ENCODE measurements around the gene CAAP1. TPM values are rescaled to one million over a fixed set of nuclear protein-coding genes. Genes with fewer than 3 reads are reported as not detected.

Gene CAAP1, protein sequence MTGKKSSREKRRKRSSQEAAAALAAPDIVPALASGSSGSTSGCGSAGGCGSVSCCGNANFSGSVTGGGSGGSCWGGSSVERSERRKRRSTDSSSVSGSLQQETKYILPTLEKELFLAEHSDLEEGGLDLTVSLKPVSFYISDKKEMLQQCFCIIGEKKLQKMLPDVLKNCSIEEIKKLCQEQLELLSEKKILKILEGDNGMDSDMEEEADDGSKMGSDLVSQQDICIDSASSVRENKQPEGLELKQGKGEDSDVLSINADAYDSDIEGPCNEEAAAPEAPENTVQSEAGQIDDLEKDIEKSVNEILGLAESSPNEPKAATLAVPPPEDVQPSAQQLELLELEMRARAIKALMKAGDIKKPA
- total RNA-seq (ENCODE audit: low replicate concordance) = 19.0 and 50.9 TPM in 2 replicates

DNA sequence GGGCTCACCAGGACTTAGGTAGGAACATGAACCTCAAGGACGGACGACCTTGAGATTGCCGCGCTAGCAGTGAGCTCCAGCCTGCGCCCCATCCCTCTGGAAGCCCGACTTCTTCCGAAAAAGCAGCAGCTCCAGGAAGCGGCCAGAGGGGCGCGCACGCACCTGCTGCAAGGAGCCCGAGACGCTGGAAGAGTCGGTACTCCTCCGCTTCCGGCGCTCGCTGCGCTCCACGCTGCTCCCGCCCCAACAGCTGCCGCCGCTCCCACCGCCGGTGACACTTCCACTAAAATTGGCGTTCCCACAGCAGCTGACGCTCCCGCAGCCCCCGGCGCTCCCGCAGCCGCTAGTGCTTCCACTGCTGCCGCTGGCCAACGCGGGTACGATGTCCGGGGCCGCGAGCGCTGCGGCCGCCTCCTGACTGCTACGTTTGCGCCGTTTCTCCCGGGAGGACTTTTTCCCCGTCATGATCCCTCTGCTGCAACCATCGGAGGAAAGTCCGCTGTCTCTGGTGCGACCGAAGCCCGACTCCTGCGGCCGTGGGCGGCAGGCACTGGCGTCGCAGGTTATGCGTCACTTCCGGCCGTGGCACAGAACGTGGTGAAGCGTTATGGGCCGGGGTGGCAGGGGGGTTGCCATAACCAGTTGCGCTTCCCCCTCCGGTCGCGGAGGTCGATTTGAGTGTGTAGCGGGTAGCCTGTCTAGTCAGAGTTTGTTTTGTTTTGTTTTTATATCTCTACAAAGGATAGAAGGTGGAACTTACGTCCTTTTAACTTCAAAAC, at the start of gene CAAP1:
CAAP1 (minus strand) TSS at position 552 of the 779 bp plus-strand sequence; CDS start at position 465, 87 bp downstream.
- TF ChIP-seq, protein P1, sequence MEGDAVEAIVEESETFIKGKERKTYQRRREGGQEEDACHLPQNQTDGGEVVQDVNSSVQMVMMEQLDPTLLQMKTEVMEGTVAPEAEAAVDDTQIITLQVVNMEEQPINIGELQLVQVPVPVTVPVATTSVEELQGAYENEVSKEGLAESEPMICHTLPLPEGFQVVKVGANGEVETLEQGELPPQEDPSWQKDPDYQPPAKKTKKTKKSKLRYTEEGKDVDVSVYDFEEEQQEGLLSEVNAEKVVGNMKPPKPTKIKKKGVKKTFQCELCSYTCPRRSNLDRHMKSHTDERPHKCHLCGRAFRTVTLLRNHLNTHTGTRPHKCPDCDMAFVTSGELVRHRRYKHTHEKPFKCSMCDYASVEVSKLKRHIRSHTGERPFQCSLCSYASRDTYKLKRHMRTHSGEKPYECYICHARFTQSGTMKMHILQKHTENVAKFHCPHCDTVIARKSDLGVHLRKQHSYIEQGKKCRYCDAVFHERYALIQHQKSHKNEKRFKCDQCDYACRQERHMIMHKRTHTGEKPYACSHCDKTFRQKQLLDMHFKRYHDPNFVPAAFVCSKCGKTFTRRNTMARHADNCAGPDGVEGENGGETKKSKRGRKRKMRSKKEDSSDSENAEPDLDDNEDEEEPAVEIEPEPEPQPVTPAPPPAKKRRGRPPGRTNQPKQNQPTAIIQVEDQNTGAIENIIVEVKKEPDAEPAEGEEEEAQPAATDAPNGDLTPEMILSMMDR (IDR thresholded peaks at IDR 0.05; ENCODE audit: insufficient read depth, low read length) = peak; percentile 52
- H3K4me3 ChIP-seq (ENCODE audit: low read depth, low read length) = peak within 1 kb of the TSS; percentile 97
- DNase-seq (ENCODE audit: low read depth) = peak; percentile 88

DNA sequence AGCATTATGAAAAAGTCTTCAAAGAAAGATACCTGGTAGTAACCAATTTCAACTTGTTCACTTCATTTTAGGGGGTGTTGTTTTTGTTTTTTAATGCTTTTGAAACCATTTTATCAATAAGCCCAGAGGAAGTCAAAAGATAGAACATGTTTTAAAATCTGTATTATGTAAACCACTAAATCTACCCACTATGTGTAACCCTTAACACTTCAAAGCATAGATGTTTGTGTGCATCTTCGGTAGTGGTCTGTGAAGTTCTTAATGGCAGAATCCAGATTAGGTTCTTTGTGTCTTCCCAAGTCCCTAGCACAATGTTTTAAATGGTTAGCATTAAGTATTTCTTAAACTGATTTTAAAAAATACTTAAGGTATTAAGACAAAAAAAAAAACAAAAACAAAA, 48.2 kb upstream of the CAAP1 start:
- no peak for DNase-seq (ENCODE audit: low read depth)
- no peak overlapping the region for H3K4me3 ChIP-seq (ENCODE audit: low read depth, low read length)

DNA sequence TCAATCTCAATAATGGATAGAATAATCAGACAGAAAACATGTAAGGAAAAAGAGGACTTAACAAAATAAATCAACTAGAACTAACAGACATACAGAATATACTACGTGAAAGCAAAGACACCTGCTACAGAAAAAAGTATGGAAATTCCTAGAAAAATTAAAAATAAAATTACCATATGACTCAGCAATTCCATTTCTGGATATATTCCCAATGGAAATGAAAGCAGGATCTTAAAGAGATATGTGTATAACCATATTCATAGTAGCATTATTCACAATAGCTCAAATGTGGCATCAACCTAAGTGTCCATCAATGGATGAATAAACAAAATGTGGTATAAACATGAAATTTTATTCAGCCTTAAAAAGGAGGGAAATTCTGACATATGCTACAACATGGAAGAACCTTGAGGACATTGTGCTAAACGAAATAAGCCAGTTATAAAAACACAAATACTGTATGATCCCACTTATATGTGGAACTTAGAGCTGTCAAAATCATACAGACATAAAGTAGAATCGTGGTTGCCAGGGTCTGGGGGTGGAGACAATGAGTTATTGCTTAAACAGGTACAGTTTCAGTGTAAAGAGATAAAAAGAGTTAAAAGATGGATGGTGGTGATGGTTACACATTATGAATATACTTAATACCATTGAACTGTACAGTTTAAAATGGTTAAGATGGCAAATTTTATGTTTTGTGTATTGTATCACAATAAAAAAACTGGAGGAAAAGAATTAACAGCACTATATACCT, 47.5 kb upstream of the CAAP1 start:
- TF ChIP-seq, protein P1 (IDR thresholded peaks at IDR 0.05; ENCODE audit: insufficient read depth, low read length) = no peak
- DNase-seq (ENCODE audit: low read depth) = peak; percentile 21

More for the DNA sequence above, 48.2 kb upstream of the CAAP1 start:
- TF ChIP-seq, protein P1 (IDR thresholded peaks at IDR 0.05; ENCODE audit: insufficient read depth, low read length) = no peak

DNA sequence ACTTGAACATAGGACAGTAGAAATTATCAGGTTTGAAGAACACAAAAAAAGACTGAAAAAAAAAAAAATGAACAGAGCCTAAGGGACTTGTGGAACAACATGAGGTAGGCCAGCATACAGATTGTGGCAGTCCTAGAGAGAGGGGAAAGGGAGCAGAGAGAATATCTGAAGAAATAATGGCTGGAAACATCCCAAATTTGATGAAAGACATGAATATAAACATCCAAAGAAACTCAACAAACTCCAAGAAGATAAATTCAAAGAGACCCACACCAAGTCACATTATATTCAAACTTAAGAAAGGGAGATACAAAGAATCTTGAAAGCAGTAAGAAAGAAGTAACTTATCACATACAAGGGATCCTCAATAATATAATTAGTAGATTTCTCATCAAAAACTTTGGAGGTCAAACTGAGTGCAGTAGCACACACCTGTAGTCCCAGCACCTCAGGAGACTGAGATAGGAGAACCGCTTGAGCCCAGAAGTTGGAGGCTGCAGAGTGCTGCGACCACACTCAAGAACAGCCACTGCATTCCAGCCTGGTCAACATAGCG, 45.3 kb upstream of the CAAP1 start:
- no peak overlapping the region for H3K4me3 ChIP-seq (ENCODE audit: low read depth, low read length)
- TF ChIP-seq, protein P1 (IDR thresholded peaks at IDR 0.05; ENCODE audit: insufficient read depth, low read length) = no peak
- DNase-seq (ENCODE audit: low read depth) = no peak

More for the DNA sequence above, 47.5 kb upstream of the CAAP1 start:
- H3K4me3 ChIP-seq (ENCODE audit: low read depth, low read length) = no peak overlapping the region

DNA sequence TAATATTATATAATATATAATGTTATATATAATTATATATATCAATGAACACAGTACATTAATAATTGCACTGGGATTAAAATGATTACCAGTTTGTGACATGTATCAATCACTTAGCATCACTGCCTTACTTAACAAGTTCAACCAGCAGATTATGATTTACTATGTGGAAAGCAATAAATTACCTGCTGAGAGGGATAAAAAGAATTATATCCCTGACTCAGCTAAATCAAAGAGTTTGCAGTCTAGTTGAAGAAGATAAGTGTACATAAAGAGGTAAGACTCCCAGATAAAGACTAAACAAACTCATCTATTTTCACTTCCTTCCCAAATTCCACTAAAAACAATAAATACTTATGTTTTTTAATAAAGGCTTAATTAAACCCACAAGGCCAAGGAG, 43.2 kb upstream of the CAAP1 start:
- DNase-seq (ENCODE audit: low read depth) = no peak
- no peak overlapping the region for H3K4me3 ChIP-seq (ENCODE audit: low read depth, low read length)
- TF ChIP-seq, protein P1 (IDR thresholded peaks at IDR 0.05; ENCODE audit: insufficient read depth, low read length) = no peak

DNA sequence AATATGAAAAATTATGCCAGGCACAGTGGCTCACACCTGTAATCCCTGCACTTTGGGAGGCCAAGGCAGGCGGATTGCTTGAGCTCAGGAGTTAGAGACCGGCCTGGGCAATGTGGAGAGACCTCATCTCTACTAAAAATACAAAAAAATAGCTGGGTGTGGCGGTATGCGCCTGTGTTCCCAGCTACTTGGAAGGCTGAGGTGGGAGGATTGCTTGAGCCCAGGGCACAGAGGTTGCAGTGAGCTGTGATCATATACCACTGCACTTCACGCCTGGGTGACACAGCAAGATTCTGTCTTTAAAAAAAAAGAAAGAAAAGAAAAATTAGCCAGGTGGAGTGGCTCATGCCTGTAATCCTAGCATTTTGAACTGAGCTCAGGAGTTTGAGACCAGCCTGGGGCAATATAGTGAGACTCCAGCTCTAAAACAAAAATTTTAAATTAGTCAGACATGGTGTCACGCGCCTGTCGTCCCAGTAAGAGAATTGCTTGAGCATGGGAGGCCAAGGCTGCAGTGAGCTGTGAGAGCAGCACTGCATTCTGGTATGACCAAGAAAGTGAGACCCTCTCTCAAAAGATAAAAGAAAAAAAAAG, 36.4 kb upstream of the CAAP1 start:
- H3K4me3 ChIP-seq (ENCODE audit: low read depth, low read length) = no peak overlapping the region
- DNase-seq (ENCODE audit: low read depth) = no peak
- TF ChIP-seq, protein P1 (IDR thresholded peaks at IDR 0.05; ENCODE audit: insufficient read depth, low read length) = no peak

Data from fibroblast of the aortic adventitia (primary cell).